Small intestine (tissue), 7 donors: Measurements from ENCODE around the gene ARID3B. TPM values are rescaled to one million over a fixed set of nuclear protein-coding genes. Genes with fewer than 3 reads are reported as not detected.
A peak's percentile ranks its signal among the peaks of the same experiment; 100 is the strongest.

Experiments used
- DNase-seq, 2 donors: peaks; one replicate each; pipeline versions ENCODE4 v3.0.0 to v3.0.0-alpha.2; 2013
- FAIRE-seq: peaks from 2 replicates; lab custom pipeline; 2012; peaks lifted over from hg19 to GRCh38; lab: Jason Lieb, UNC
- H3K27ac ChIP-seq, 3 donors: one replicate each; pipeline ENCODE4 v1.5.1; 2013; ENCODE audit warnings: low read length in 2 of 3, mild to moderate bottlenecking in 2 of 3, control low read depth in 1 of 3, inconsistent platforms in 1 of 3, low read depth in 1 of 3, moderate library complexity in 1 of 3
- H3K27me3 ChIP-seq, 3 donors: one replicate each; pipeline ENCODE4 v1.6.1; 2013; ENCODE audit warnings: low read length in 3 of 3, inconsistent platforms in 1 of 3; ENCODE audit not compliant: control insufficient read depth in 3 of 3, insufficient read depth in 3 of 3
- H3K36me3 ChIP-seq, 3 donors: one replicate each; pipeline ENCODE4 v1.6.1; 2013; ENCODE audit warnings: low read length in 3 of 3, inconsistent platforms in 1 of 3, low read depth in 1 of 3, mild to moderate bottlenecking in 1 of 3, moderate library complexity in 1 of 3; ENCODE audit not compliant: control insufficient read depth in 3 of 3, insufficient read depth in 2 of 3
- H3K4me1 ChIP-seq, 3 donors: one replicate each; pipeline ENCODE4 v1.6.1; 2013; ENCODE audit warnings: low read length in 2 of 3, inconsistent platforms in 1 of 3, low read depth in 1 of 3, mild to moderate bottlenecking in 1 of 3, moderate library complexity in 1 of 3; ENCODE audit not compliant: control insufficient read depth in 3 of 3, insufficient read depth in 2 of 3
- H3K4me3 ChIP-seq, 3 donors: one replicate each; pipeline ENCODE4 v1.5.1; 2013; ENCODE audit warnings: low read length in 3 of 3, control low read depth in 1 of 3, inconsistent platforms in 1 of 3, low read depth in 1 of 3, mild to moderate bottlenecking in 1 of 3, moderate library complexity in 1 of 3
- H3K9me3 ChIP-seq, 2 donors: one replicate each; pipeline ENCODE4 v1.6.1; 2013; ENCODE audit warnings: low read depth in 1 of 2, low read length in 1 of 2; ENCODE audit not compliant: control insufficient read depth in 2 of 2, insufficient read depth in 1 of 2
- WGBS, 3 donors: extraction: QIAGEN DNeasy Blood & Tissue Kit; methylation state at CpG; one replicate each; pipeline ENCODE4 v1.1.7; 2013; 5-methylcytosine and 5-hydroxymethylcytosine counted together
- polyA plus RNA-seq, 4 donors: library from polyadenylated mRNA; stranded (reverse) in 3 of 4; unstranded in 1 of 4; fragments of 200-250 nt in 3 of 4; fragments of 120-200 nt in 1 of 4; gene quantifications; one replicate each; pipeline versions ENCODE4 v1.2.1 to v1.2.3, GENCODE V29; 2013
- donor health status: healthy with polysubstance abuse.
- donor health status: control.
- donor health status: control.
- donor health status: Bipolar disorder and iron deficiency.
- donor health status: healthy.

The ARID3B gene
- polyA plus RNA-seq, 4 donors: 4.0 to 11.3 (median 5.4) TPM

DNA sequence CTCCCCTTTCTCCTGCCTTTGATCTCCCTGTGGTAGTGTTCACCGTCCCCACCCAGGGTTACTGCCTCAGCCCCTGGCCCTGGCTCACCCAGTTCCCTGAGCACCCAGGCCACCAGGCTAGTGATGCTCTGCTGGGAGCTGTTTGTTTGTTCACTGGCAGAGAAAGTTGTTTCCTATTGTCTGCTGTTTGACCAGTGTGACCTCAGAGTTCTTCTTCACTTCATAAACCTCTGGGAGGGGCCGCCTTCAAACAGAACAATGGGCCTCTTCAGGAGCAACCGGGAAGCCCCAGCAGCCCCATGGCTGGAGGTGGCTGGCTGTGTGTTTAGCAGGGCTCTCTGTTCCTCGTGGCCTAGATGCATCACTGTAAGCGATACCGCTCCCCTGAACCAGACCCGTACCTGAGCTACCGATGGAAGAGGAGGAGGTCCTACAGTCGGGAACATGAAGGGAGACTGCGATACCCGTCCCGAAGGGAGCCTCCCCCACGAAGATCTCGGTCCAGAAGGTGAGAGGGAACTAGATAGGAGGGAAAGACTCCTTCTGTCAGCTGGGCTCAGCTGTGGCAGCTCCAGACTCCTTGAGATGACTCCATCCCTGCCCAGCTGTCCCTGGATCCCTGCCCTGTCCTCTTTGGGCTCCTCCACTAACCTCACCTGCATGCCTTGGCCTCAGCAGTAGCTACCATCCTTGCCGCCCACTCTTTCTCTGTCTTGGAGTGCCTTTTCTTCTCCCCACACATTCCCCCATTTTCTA, 78.0 kb downstream of the ARID3B start:
- Histone ChIP-seq H3K36me3 (peaks cover 22 to 66% (median 22%) of the 10 kb centered on the region in 3 donors), H3K4me1 (peaks cover 0 to 26% (median 11%) of the 10 kb centered on the region in 3 donors), H3K4me3 (no peak overlapping the region), H3K9me3 (no peaks in the 10 kb centered on the region), H3K27me3 (no peaks in the 10 kb centered on the region), H3K27ac (no peak overlapping the region)
- no peak for DNase-seq
- WGBS, 3 donors: 79 to 83% (median 81%) methylated on average over 15 of the region's 15 CpGs
- FAIRE-seq: no peak

DNA sequence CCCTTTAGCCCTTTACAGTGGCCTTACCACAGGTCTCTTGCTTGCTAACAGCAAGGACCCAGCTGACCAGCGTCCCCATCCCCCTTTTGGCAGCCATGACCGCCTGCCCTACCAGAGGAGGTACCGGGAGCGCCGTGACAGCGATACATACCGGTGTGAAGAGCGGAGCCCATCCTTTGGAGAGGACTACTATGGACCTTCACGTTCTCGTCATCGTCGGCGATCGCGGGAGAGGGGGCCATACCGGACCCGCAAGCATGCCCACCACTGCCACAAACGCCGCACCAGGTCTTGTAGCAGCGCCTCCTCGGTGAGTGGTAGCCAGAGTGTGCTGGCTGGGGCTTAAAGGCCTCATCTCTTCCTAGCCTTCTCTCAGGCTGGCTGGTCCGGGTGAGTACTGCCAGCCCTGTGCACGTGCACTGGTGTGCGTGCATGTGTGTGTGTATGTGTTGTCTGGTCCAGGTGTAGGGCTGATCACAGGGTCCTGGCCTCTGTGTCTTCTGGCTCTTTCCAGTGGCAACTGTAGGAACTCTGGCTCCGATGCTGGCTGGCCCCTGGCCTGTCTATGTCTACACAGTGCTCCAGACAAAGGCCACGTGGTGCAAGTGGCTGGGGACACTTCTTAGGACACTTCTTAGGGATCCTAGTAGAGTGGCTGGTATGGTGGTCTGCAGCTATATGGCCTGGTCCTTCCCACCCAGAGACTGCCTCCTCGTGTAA, 79.1 kb downstream of the ARID3B start:
- H3K36me3 ChIP-seq: peaks cover 25 to 75% (median 28%) of the 10 kb centered on the region in 3 donors
- DNase-seq (no peak), FAIRE-seq (no peak)
- H3K9me3 ChIP-seq: no peaks in the 10 kb centered on the region
- no peak overlapping the region for H3K27ac ChIP-seq
- peaks cover 0 to 18% (median 11%) of the 10 kb centered on the region in 3 donors for H3K4me1 ChIP-seq
- H3K27me3 ChIP-seq: no peaks in the 10 kb centered on the region
- 89 to 95% (median 93%) methylated on average over 27 of the region's 27 CpGs for WGBS, 3 donors
- H3K4me3 ChIP-seq: no peak overlapping the region

DNA sequence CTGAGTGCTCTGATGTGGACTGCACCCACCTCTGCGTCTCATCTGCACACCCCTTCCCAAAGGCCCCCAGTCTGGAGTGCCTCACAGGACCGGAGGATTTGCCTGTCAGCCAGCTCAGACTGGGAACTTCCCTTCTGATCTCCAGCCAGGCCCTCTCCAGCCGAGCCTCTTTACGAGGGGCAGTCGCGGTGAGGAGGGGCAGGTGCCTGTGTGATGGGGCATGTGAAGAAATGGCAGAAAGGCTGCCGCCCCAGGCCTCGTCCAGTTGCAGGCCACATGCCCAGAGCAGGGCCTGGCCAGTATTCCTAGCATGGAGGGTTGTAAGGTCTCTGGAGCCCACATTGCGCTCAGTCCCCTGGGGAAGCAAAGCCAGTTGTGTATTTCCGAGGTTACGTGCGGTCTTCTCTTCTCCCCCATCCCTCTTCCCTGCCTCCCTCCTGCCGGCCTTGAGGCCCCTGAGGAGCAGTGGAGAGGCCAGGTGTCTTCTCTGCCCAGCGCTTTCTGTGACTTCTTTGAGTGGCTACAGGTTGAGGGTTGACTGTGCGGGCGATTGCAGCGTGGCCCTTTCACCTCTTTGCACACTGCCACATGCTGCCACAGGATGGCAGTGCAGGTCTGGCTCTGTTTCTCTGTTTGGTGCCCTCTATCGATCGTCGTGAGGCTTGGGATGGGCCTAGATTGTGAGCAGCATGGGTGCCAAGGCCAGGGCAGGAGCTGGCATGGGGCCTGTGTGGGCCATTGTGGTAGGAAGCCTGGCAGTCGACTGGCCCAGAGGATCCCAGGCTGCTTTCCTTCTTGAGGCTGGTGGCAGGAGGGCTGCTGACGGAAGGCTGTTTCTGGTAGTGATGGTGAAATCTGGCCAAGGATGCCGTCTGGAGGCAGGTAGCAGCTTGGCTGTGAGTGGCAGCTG, 79.9 kb downstream of the ARID3B start:
- Histone ChIP-seq H3K4me1 (peaks cover 0 to 17% (median 11%) of the 10 kb centered on the region in 3 donors), H3K27ac (no peak overlapping the region), H3K4me3 (no peak overlapping the region), H3K36me3 (peaks cover 28 to 83% (median 35%) of the 10 kb centered on the region in 3 donors), H3K9me3 (no peaks in the 10 kb centered on the region), H3K27me3 (no peaks in the 10 kb centered on the region)
- FAIRE-seq (no peak), DNase-seq (peak; percentile 72 to 87)
- 55 to 59% (median 55%) methylated on average over 23 of the region's 23 CpGs for WGBS, 3 donors

DNA sequence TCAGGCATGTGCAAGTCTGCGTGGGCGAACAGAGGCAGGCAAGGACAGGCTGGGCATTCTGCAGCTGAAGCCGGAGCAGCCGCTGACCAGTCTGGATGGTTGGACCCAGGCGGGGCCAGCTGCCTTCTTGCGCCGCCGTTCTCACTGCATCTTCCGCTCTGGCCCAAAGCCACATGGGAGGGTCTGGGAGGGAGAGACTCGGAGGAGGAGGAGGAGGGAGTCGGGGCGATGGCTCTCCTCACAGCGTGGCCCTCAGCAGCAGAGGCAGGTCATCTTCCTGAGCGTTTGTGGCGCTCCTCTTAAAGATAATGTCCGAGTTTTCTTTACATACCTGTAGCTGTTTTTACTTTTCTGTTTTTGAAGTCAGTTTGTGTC, 80.5 kb downstream of the ARID3B start:
- Histone ChIP-seq H3K4me1 (peaks cover 0 to 16% (median 10%) of the 10 kb centered on the region in 3 donors), H3K4me3 (no peak overlapping the region), H3K27me3 (no peaks in the 10 kb centered on the region), H3K27ac (no peak overlapping the region), H3K36me3 (peaks cover 31 to 88% (median 36%) of the 10 kb centered on the region in 3 donors), H3K9me3 (no peaks in the 10 kb centered on the region)
- 84 to 87% (median 87%) methylated on average over 13 to 16 of the region's 16 CpGs for WGBS, 3 donors
- no peak for FAIRE-seq
- DNase-seq: no peak

DNA sequence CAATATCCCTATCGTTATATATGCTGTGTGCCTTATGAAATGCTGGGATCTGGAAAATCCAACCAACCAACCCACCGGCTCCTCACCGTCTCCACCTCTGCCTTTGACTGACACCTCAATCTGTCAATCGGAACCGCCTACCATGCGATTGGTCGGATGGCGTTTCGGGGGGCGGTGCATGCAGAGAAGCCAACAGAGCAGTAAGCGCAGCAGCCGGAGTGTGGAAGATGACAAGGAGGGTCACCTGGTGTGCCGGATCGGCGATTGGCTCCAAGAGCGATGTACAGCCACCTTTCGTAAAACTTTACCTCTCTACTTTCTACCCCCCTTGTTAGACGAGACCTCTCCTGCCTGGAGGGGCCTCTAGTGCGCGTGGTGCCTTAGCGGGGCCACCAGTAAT, 80.9 kb downstream of the ARID3B start:
- peaks cover 31 to 92% (median 38%) of the 10 kb centered on the region in 3 donors for H3K36me3 ChIP-seq
- no peak for DNase-seq

DNA sequence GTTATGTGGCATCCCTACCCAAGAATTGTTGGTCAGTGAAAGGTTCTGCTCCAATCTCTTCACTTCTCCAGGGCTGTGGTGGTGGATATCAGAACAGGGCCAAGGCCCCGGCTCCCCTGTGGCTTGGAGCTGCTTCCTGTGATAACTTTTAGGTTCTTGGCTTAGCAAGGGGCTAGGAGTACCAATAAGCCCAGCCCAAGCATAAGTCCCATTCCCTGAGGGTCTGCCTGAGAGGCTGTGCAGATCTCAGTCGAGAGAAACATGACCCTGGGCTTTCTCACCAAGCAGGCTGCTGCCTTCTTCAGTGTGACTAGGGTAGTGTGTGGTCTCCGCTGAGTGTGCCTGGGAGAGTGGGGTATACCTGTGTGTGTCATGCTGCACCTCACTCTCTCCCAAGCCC, 81.7 kb downstream of the ARID3B start:
- 85 to 94% (median 89%) methylated on average over 3 of the region's 3 CpGs for WGBS, 3 donors
- DNase-seq: no peak
- no peaks in the 10 kb centered on the region for H3K27me3 ChIP-seq
- no peak overlapping the region for H3K27ac ChIP-seq
- H3K36me3 ChIP-seq: peaks cover 31 to 100% (median 40%) of the 10 kb centered on the region in 3 donors
- peaks cover 0 to 5% (median 4%) of the 10 kb centered on the region in 3 donors for H3K4me1 ChIP-seq
- no peaks in the 10 kb centered on the region for H3K9me3 ChIP-seq
- FAIRE-seq: no peak
- H3K4me3 ChIP-seq: no peak overlapping the region

More for the DNA sequence above, 80.9 kb downstream of the ARID3B start:
- H3K4me3 ChIP-seq: no peak overlapping the region
- no peak overlapping the region for H3K27ac ChIP-seq
- no peaks in the 10 kb centered on the region for H3K9me3 ChIP-seq
- WGBS, 3 donors: 92 to 95% (median 93%) methylated on average over 21 of the region's 21 CpGs
- FAIRE-seq: no peak
- H3K4me1 ChIP-seq: peaks cover 0 to 12% (median 6%) of the 10 kb centered on the region in 3 donors
- no peaks in the 10 kb centered on the region for H3K27me3 ChIP-seq

DNA sequence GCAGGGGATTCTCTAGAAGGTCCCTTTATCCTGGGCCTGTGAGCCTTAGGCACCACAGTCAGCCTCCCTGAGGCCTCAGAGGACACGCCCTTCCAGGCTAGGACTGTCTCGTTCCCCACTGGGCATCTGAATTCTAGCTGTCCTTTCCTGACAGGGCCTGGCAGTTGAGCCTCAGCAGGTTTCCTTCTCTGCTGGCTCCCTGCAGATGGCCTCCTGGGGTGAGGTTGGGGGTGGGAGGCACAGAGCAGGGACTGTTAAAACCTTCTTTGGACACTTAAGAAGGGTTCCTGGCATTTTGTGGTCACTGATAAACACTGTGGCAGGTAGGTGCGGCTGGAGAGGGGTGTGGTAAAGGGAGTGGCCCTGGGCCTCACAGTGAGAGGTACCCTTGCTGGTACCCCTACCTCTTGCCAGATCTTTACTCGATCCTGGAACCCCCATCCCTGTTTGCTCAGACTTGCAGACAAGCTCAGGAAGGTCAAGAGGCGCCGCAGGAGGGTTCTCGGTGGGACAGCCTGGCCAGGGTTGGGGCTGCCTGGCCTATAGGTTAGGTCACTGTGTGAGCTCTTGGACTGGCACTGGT, 83.1 kb downstream of the ARID3B start:
- Histone ChIP-seq H3K27me3 (no peaks in the 10 kb centered on the region), H3K4me1 (no peaks in the 10 kb centered on the region), H3K4me3 (no peak overlapping the region), H3K36me3 (peaks cover 43 to 100% (median 45%) of the 10 kb centered on the region in 3 donors), H3K9me3 (no peaks in the 10 kb centered on the region), H3K27ac (no peak overlapping the region)
- DNase-seq (no peak), FAIRE-seq (no peak)
- 68 to 85% (median 77%) methylated on average over 7 of the region's 7 CpGs for WGBS, 3 donors
